ENCODE results near the gene MPZ.
"Not testable (repeated sequence)": the region's sequence is repeated elsewhere in the genome, so short reads cannot be mapped to it uniquely, and the experiment has no call there.

The MPZ gene

DNA sequence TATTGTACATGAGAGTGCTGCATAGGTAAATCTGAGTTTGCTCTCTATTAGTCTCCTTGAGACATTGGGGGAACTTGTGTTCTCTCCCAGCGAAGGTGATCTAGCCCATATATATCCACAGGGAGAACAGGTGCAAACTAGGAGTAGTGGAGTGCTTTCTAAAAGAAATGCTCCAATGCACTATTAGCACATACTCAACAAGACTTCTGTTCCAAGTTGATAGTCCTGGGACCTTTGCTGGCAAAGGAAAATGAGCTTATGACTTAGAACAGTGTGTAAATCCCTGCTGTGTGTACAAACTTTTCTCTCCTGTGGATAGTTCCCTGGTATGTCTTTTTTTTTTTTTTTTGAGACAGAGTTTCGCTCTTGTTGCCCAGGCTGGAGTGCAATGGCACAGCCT, 32.4 kb upstream of the MPZ start:
- Histone ChIP-seq H3K4me3 (ENCODE audit: low read depth, low read length) (no peak overlapping the region), H3K9me3 (no peaks in the 10 kb centered on the region), H3K27me3 (no peaks in the 10 kb centered on the region), H3K36me3 (peaks cover 13% of the 10 kb centered on the region), H3K4me1 (no peaks in the 10 kb centered on the region)
- DNase-seq = no peak
- TF ChIP-seq, protein P1, sequence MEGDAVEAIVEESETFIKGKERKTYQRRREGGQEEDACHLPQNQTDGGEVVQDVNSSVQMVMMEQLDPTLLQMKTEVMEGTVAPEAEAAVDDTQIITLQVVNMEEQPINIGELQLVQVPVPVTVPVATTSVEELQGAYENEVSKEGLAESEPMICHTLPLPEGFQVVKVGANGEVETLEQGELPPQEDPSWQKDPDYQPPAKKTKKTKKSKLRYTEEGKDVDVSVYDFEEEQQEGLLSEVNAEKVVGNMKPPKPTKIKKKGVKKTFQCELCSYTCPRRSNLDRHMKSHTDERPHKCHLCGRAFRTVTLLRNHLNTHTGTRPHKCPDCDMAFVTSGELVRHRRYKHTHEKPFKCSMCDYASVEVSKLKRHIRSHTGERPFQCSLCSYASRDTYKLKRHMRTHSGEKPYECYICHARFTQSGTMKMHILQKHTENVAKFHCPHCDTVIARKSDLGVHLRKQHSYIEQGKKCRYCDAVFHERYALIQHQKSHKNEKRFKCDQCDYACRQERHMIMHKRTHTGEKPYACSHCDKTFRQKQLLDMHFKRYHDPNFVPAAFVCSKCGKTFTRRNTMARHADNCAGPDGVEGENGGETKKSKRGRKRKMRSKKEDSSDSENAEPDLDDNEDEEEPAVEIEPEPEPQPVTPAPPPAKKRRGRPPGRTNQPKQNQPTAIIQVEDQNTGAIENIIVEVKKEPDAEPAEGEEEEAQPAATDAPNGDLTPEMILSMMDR (IDR thresholded peaks at IDR 0.05; ENCODE audit: low read depth, low read length) = no peak

DNA sequence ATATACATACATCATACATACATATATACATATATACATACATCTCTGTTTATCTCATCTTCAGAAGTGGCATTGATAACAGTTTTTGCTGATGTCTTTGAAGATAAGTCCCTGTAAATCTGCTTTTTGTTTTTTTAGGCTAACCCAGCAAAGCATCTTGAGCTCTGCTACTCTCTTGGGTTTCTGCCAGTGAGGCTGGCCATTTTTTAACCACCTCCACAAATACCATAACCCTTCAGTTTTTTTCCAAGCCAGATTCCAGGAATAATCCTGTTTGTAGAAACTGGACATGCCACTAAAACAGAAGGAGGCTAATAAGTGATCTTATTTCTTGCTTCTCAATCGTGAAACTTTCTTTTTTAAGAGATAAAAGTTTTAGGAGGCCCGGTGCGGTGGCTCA, 26.0 kb upstream of the MPZ start:
- DNase-seq = no peak

GRCh38 chr1:161333166-161333565, 23.4 kb upstream of the MPZ start:
- H3K9me3 ChIP-seq = no peaks in the 10 kb centered on the region; the same call in 1 of the 2 replicates
- TF ChIP-seq, protein P1 (IDR thresholded peaks at IDR 0.05; ENCODE audit: low read depth, low read length) = no peak
- H3K36me3 ChIP-seq = peaks cover 26% of the 10 kb centered on the region
- H3K27me3 ChIP-seq = no peaks in the 10 kb centered on the region
- no peaks in the 10 kb centered on the region for H3K4me1 ChIP-seq
- H3K4me3 ChIP-seq (ENCODE audit: low read depth, low read length) = no peak overlapping the region
- no peak for DNase-seq

More for the DNA sequence above, 26.0 kb upstream of the MPZ start:
- peaks cover 19% of the 10 kb centered on the region for H3K36me3 ChIP-seq
- H3K4me3 ChIP-seq (ENCODE audit: low read depth, low read length) = no peak overlapping the region
- H3K9me3 ChIP-seq = no peaks in the 10 kb centered on the region; the same call in 1 of the 2 replicates
- H3K27me3 ChIP-seq = no peaks in the 10 kb centered on the region
- H3K4me1 ChIP-seq = no peaks in the 10 kb centered on the region
- TF ChIP-seq, protein P1 (IDR thresholded peaks at IDR 0.05; ENCODE audit: low read depth, low read length) = no peak

- Histone ChIP-seq H3K27me3 (no peaks in the 10 kb centered on the region), H3K4me1 (no peaks in the 10 kb centered on the region), H3K9me3 (no peaks in the 10 kb centered on the region; the same call in 1 of the 2 replicates), H3K4me3 (ENCODE audit: low read depth, low read length) (no peak overlapping the region), H3K36me3 (peaks cover 41% of the 10 kb centered on the region)
- TF ChIP-seq, protein P1 (IDR thresholded peaks at IDR 0.05; ENCODE audit: low read depth, low read length) = no peak
- no peak for DNase-seq
Measured at GRCh38 chr1:161330346-161330745, 20.6 kb upstream of the MPZ start.

DNA sequence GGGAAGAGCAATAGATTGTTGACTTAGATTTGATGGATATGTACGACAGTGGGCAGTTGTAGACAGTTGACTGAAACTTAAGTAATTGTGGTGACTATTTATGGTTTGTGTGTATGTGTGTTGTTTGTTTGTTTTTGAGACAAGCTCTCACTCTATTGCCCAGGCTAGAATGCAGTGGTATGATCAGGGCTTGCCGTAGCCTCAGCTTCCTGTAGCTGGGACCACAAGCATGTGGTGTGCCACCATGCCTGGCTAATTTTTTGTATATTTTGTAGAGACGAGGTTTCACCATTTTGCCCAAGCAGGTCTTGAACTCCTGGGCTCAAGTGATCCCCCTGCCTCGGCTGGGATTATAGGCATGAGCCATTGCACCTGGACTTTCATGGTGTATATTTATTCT, 14.3 kb upstream of the MPZ start:
- TF ChIP-seq, protein P1 (IDR thresholded peaks at IDR 0.05; ENCODE audit: low read depth, low read length) = no peak
- Histone ChIP-seq H3K4me3 (ENCODE audit: low read depth, low read length) (no peak overlapping the region), H3K27me3 (no peaks in the 10 kb centered on the region), H3K4me1 (no peaks in the 10 kb centered on the region), H3K9me3 (no peaks in the 10 kb centered on the region), H3K36me3 (peaks cover 33% of the 10 kb centered on the region)
- DNase-seq = no peak

- not testable (repeated sequence) for H3K4me3 ChIP-seq (ENCODE audit: low read depth, low read length); H3K36me3 ChIP-seq; H3K4me1 ChIP-seq; H3K9me3 ChIP-seq; H3K27me3 ChIP-seq; DNase-seq
Measured at GRCh38 chr1:161315841-161316674, 6.3 kb upstream of the MPZ start.

Measured in BE2C (cell line).